ENCODE measurements around the gene ZFP3. TPM values are rescaled to one million over a fixed set of nuclear protein-coding genes. Genes with fewer than 3 reads are reported as not detected.
"Not testable (repeated sequence)": the region's sequence is repeated elsewhere in the genome, so short reads cannot be mapped to it uniquely, and the experiment has no call there.

Gene ZFP3
- total RNA-seq, result under 1 TPM; 0.62 to 0.83 TPM

GRCh38 chr17:5078106-5079028 lies at the start of gene ZFP3:
Gene ZFP3, plus strand, starts transcription at chr17:5078467. Its CDS starts 13,038 bp downstream, at chr17:5091505.
- peaks cover 12% of the 10 kb centered on the region for H3K36me3 Mint-ChIP-seq (ENCODE audit: low read depth)
- H3K4me1 Mint-ChIP-seq (ENCODE audit: low read depth), result peaks cover 22% of the 10 kb centered on the region
- DNase-seq, result peak; percentile 80
- peak within 1 kb of the TSS; percentile 85 for H3K27ac Mint-ChIP-seq
- H3K4me3 Mint-ChIP-seq, result peak within 1 kb of the TSS; percentile 89
- no peaks in the 10 kb centered on the region for H3K27me3 Mint-ChIP-seq (ENCODE audit: low read depth)
- intact Hi-C loops (cut with micrococcal nuclease), result loop anchor here (2.0 to 5.0 kb wide), 2 partner anchors 32 to 114 kb away; partner anchors contain the start of genes ZNF232 and ZNF594
- CTCF ChIA-PET, result interaction anchor here (0.7 to 1.4 kb wide), 5 partner anchors 14 to 774 kb away, joined by 3 to 4 read pairs (median 3); partner anchors contain the start of gene ZNF594
- H3K9me3 Mint-ChIP-seq, result peaks cover 4% of the 10 kb centered on the region

- not testable (repeated sequence) for H3K27me3 Mint-ChIP-seq (ENCODE audit: low read depth)
Observed at GRCh38 chr17:5030168-5030567, 48.1 kb upstream of the ZFP3 start.

GRCh38 chr17:5031365-5032082 lies 46.7 kb upstream of the ZFP3 start:
- Mint-ChIP-seq H3K4me3 (peak overlapping the region; percentile 75), H3K4me1 (ENCODE audit: low read depth) (peaks cover 14% of the 10 kb centered on the region)
- peak; percentile 91 for DNase-seq

More at GRCh38 chr17:5030168-5030567, 48.1 kb upstream of the ZFP3 start:
- H3K36me3 Mint-ChIP-seq (ENCODE audit: low read depth); H3K27ac Mint-ChIP-seq; H3K9me3 Mint-ChIP-seq; intact Hi-C loops (cut with micrococcal nuclease); DNase-seq: not testable (repeated sequence)
- CTCF ChIA-PET, result interaction anchor here (0.9 to 5.6 kb wide), 8 partner anchors 9 to 75 kb away, joined by 3 to 58 read pairs (median 4); no protein-coding TSS in a partner anchor
- peak overlapping the region; percentile 75 for H3K4me3 Mint-ChIP-seq
- H3K4me1 Mint-ChIP-seq (ENCODE audit: low read depth), result peaks cover 14% of the 10 kb centered on the region

GRCh38 chr17:5032865-5033264 lies 45.4 kb upstream of the ZFP3 start:
- Mint-ChIP-seq H3K27ac (no peak overlapping the region), H3K36me3 (ENCODE audit: low read depth) (no peaks in the 10 kb centered on the region), H3K9me3 (no peaks in the 10 kb centered on the region), H3K4me1 (ENCODE audit: low read depth) (peaks cover 14% of the 10 kb centered on the region), H3K4me3 (no peak overlapping the region), H3K27me3 (ENCODE audit: low read depth) (peaks cover 2% of the 10 kb centered on the region)
- intact Hi-C loops (cut with micrococcal nuclease), result no loop called here
- CTCF ChIA-PET, result interaction anchor here (2.0 to 5.6 kb wide), 2 partner anchors 9 to 30 kb away, joined by 6 to 58 read pairs; no protein-coding TSS in a partner anchor
- DNase-seq, result no peak

More at GRCh38 chr17:5031365-5032082, 46.7 kb upstream of the ZFP3 start:
- CTCF ChIA-PET, result interaction anchor here (0.6 to 5.6 kb wide), 9 partner anchors 8 to 76 kb away, joined by 3 to 58 read pairs (median 4); no protein-coding TSS in a partner anchor
- intact Hi-C loops (cut with micrococcal nuclease), result loop anchor here (1.0 kb wide), 4 partner anchors 11 to 43 kb away; partner anchors contain the start of genes INCA1 and KIF1C
- H3K27ac Mint-ChIP-seq, result peak overlapping the region; percentile 84
- peaks cover 2% of the 10 kb centered on the region for H3K27me3 Mint-ChIP-seq (ENCODE audit: low read depth)
- H3K36me3 Mint-ChIP-seq (ENCODE audit: low read depth), result no peaks in the 10 kb centered on the region
- no peaks in the 10 kb centered on the region for H3K9me3 Mint-ChIP-seq

- Mint-ChIP-seq H3K9me3 (no peaks in the 10 kb centered on the region), H3K27me3 (ENCODE audit: low read depth) (peaks cover 2% of the 10 kb centered on the region), H3K4me3 (no peak overlapping the region), H3K27ac (no peak overlapping the region), H3K36me3 (ENCODE audit: low read depth) (no peaks in the 10 kb centered on the region), H3K4me1 (ENCODE audit: low read depth) (peaks cover 14% of the 10 kb centered on the region)
- intact Hi-C loops (cut with micrococcal nuclease), result no loop called here
- DNase-seq, result no peak
- CTCF ChIA-PET, result interaction anchor here (5.6 kb wide), 1 partner anchor 29 kb away, joined by 58 read pairs; no protein-coding TSS in a partner anchor
Observed at GRCh38 chr17:5033352-5034015, 44.8 kb upstream of the ZFP3 start.

- intact Hi-C loops (cut with micrococcal nuclease), result no loop called here
- Mint-ChIP-seq H3K27me3 (ENCODE audit: low read depth) (peaks cover 2% of the 10 kb centered on the region), H3K4me3 (no peak overlapping the region), H3K4me1 (ENCODE audit: low read depth) (peaks cover 14% of the 10 kb centered on the region), H3K36me3 (ENCODE audit: low read depth) (no peaks in the 10 kb centered on the region), H3K27ac (no peak overlapping the region), H3K9me3 (no peaks in the 10 kb centered on the region)
- CTCF ChIA-PET, result interaction anchor here (0.6 to 3.1 kb wide), 2 partner anchors 28 to 34 kb away, joined by 4 to 17 read pairs; no protein-coding TSS in a partner anchor
- no peak for DNase-seq
Observed at GRCh38 chr17:5034063-5034462, 44.2 kb upstream of the ZFP3 start.

GRCh38 chr17:5034651-5035050 lies 43.6 kb upstream of the ZFP3 start:
- intact Hi-C loops (cut with micrococcal nuclease), result no loop called here
- DNase-seq, result no peak
- H3K4me3 Mint-ChIP-seq, result no peak overlapping the region
- peaks cover 14% of the 10 kb centered on the region for H3K4me1 Mint-ChIP-seq (ENCODE audit: low read depth)
- H3K27me3 Mint-ChIP-seq (ENCODE audit: low read depth), result peaks cover 2% of the 10 kb centered on the region
- CTCF ChIA-PET, result interaction anchor here (0.6 to 3.1 kb wide), 2 partner anchors 27 to 33 kb away, joined by 4 to 17 read pairs; no protein-coding TSS in a partner anchor
- H3K9me3 Mint-ChIP-seq, result no peaks in the 10 kb centered on the region
- no peaks in the 10 kb centered on the region for H3K36me3 Mint-ChIP-seq (ENCODE audit: low read depth)
- H3K27ac Mint-ChIP-seq, result no peak overlapping the region

GRCh38 chr17:5035315-5035714 lies 43.0 kb upstream of the ZFP3 start, which contains the start of gene SLC52A1:
Gene SLC52A1, minus strand, starts transcription at chr17:5035426. Its CDS starts 820 bp downstream, at chr17:5034606.
- intact Hi-C loops (cut with micrococcal nuclease), result no loop called here
- H3K27me3 Mint-ChIP-seq (ENCODE audit: low read depth), result peaks cover 2% of the 10 kb centered on the region
- CTCF ChIA-PET, result interaction anchor here (3.1 kb wide), 1 partner anchor 26 kb away, joined by 17 read pairs; no protein-coding TSS in a partner anchor
- no peak within 1 kb of the TSS for H3K27ac Mint-ChIP-seq
- no peak within 1 kb of the TSS for H3K4me3 Mint-ChIP-seq
- no peaks in the 10 kb centered on the region for H3K36me3 Mint-ChIP-seq (ENCODE audit: low read depth)
- no peak for DNase-seq
- H3K4me1 Mint-ChIP-seq (ENCODE audit: low read depth), result peaks cover 14% of the 10 kb centered on the region
- no peaks in the 10 kb centered on the region for H3K9me3 Mint-ChIP-seq

GRCh38 chr17:5042157-5043022 lies 35.9 kb upstream of the ZFP3 start:
- peak overlapping the region; percentile 77 for H3K4me3 Mint-ChIP-seq
- H3K4me1 Mint-ChIP-seq (ENCODE audit: low read depth), result peaks cover 34% of the 10 kb centered on the region
- H3K27me3 Mint-ChIP-seq (ENCODE audit: low read depth), result no peaks in the 10 kb centered on the region
- CTCF ChIA-PET, result interaction anchor here (0.7 to 1.1 kb wide), 3 partner anchors 11 to 19 kb away, joined by 3 to 6 read pairs (median 4); no protein-coding TSS in a partner anchor
- H3K36me3 Mint-ChIP-seq (ENCODE audit: low read depth), result no peaks in the 10 kb centered on the region
- H3K27ac Mint-ChIP-seq, result peak overlapping the region; percentile 86
- H3K9me3 Mint-ChIP-seq, result no peaks in the 10 kb centered on the region
- intact Hi-C loops (cut with micrococcal nuclease), result loop anchor here (1.0 kb wide), 1 partner anchor 11 kb away; no protein-coding TSS in a partner anchor
- peak; percentile 49 for DNase-seq

- intact Hi-C loops (cut with micrococcal nuclease), result no loop called here
- Mint-ChIP-seq H3K4me3 (no peak overlapping the region), H3K27me3 (ENCODE audit: low read depth) (no peaks in the 10 kb centered on the region), H3K9me3 (no peaks in the 10 kb centered on the region), H3K4me1 (ENCODE audit: low read depth) (peaks cover 44% of the 10 kb centered on the region), H3K27ac (no peak overlapping the region), H3K36me3 (ENCODE audit: low read depth) (no peaks in the 10 kb centered on the region)
- no peak for DNase-seq
- CTCF ChIA-PET, result no interaction called here
Observed at GRCh38 chr17:5043524-5043923, 34.7 kb upstream of the ZFP3 start.
